ENCODE data around the gene DAB2IP.

- TF ChIP-seq CTCF (optimal IDR thresholded peaks at IDR 0.05 in 1 of 3, IDR thresholded peaks at IDR 0.05 in 1 of 3, conservative IDR thresholded peaks at IDR 0.05 in 1 of 3; ENCODE audit: extremely low read depth in 1 of 3, insufficient read depth in 2 of 3, low read length in 3 of 3) (no peak), EZH2 (IDR thresholded peaks at IDR 0.05; ENCODE audit: low read length) (no peak)
These were observed 128.1 kb downstream of the DAB2IP start for GRCh38 chr9:121779381-121780117.
